ENCODE results near the gene KCNA5.

KCNA5 gene

DNA sequence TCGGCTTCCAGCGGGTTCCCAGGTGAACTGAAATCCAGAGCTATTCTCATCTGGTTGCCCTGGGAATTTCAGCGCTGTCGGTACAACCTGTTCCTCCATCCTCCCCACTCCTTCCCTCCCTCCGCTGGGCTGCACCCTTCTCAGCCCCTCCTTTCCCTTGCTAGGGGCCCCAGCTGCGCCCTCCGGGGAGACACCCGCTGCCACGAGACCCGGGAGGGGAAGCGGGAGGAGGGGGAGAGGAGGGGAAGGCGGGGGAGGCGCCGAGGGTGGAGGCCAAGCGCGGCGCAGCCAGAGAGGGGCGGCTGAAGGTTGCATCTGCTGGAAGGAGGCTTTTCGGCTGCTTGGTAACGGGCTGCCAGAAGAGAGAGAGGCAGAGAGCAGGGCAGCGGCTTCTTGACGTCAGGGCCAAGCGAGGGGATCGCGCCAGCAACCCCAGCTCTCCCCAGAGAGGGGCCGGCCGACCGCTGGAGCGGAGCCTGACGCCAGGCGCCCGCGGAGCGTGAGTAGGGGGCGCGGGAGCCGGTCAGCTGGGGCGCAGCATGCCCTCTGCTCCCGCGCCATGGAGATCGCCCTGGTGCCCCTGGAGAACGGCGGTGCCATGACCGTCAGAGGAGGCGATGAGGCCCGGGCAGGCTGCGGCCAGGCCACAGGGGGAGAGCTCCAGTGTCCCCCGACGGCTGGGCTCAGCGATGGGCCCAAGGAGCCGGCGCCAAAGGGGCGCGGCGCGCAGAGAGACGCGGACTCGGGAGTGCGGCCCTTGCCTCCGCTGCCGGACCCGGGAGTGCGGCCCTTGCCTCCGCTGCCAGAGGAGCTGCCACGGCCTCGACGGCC lies at the start of gene KCNA5:
Gene KCNA5 (plus strand): TSS at position 291 of the 831 bp plus-strand sequence. CDS start 269 bp downstream, at position 560.
- peak; percentile 17 for DNase-seq

DNA sequence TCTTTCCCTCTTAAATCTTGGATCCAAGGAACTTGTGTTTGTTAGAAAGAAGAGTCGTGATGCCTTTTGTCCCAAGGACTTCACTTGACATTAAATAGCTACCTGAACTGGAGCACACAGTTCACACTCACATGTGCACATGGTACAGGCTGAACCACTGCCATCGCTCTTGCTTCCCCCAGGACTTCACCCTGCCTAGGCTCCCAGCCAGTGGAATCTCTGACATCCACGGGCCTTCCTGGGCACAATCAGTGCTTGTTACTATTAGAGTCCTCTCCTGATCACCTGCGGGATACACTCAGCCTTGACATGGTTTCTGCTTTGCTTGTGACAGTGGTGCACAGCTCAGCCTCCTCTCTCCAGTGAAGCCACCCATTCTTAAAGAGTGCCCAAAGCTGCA lies 49.1 kb upstream of the KCNA5 start:
- no peak for DNase-seq

DNA sequence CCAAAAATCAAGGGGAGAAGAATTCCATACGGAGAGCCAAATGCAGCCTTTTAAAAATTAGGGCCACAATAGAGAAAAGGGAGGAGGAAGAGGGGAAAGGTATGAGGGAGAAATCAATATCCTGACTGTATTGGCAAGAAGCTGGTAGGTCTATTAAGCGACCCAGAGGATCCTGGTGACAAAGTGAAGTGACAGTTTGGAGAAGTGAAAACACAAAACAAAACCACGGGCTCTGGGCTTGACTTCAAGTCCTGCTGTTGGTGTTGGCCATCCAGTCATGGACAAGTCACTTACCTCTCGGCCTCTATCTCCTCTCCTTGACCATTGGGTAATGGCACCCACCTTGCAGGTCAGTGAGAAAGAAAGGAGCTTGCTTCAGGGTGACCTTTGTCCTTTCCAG lies 47.0 kb upstream of the KCNA5 start:
- DNase-seq: no peak

DNA sequence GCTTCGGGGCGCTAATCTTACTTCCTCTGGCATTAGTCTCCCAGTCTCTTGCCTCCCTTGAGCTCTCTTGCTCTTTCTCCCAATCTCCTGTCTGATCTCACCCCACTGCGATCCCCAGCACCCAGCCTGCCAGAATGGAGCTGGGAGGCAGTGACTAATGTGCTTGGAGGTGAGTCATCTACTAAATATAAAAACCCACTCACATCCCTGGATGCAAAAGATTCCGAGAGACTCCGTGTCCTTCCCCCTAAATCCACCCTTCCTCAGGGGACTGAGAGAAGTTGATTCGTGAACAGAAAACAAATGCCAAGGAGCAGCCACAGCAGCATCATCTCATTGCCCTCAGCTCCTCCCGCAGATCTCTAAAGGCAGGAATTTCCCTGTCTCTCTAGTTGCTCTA lies 45.7 kb upstream of the KCNA5 start:
- no peak for DNase-seq

DNA sequence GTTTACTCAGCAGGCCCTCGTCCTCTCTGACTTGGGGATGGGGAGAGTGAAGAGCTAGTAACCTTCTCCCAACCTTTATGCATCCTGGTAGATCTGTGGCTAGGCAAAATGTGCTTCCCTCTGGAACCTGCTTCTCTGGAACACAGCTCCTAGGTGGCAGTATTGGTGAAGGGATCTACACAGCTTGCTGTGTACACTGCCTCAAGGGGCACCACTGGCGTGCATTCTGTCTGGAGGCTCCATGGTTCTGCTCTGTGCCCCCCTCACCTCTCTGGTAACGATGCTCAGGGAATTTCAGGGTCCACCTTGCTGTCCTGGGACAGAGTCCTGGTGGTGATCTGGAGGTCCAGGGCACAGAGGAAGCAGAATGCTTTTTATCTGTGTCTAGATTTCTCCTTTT lies 43.5 kb upstream of the KCNA5 start:
- no peak for DNase-seq

DNA sequence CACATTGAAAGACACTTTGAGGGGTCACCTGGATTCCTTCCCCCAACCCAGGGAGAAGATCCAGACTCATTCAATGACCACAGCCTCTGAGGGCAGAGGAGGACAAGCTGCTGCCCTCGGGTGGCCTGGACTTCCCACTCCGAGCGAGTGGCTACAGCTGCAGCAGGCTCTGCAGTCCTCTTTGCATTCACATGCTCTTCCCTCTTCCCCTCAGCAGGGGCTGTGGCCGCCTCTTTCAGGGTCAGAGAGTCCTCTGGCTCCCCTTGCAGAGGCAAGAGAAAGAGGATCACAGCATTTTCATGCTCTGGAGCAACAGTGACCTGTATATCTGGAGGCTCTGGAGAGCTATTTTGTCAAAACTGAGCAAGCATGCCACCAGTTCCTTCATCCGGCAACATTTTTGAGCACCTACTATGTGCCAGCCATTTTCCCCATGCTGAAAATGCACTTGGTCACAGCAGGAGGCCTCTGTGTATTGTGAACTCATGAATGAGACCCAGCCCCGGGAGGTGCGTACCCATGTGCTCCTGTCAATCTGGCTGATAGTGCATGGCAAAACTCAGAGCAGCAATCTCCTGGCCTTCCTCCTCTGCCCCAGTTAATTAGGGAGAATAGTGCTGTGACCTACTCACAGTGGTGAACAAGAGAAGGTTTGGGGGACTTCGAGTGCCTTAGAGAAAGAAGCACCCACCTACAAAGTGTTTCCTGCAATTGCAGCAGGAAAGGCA lies 42.9 kb upstream of the KCNA5 start:
- no peak for DNase-seq

DNA sequence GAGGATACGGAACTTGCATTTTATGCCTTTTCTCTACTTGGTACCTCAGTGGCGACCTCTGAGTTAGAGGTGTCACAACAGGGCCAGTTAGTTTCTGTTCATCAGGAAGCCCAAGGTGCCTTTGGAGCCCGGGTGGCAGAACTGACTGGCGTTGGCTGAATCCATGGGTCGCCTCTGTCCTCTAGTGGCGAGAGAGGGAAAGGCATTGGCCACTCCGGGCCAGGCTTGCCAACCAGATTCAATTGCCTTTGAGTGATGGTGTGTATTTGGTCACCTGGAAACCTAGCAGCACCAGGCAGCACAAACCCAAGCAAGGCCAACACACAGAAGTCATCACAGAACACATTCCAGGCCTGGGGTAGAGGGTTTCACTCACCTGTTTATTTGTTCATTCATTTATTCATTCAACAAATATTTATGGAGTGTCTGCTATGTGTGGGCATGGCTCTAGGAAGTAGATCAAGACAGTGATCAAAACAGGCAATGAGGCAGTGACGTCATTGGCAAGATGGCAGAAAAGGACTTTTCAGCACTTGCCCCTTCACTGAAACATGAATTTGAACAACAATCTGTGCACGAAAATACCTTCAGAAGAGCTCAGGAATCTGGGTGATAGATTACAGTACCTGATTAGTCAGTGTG lies 40.5 kb upstream of the KCNA5 start:
- DNase-seq: peak; percentile 27

DNA sequence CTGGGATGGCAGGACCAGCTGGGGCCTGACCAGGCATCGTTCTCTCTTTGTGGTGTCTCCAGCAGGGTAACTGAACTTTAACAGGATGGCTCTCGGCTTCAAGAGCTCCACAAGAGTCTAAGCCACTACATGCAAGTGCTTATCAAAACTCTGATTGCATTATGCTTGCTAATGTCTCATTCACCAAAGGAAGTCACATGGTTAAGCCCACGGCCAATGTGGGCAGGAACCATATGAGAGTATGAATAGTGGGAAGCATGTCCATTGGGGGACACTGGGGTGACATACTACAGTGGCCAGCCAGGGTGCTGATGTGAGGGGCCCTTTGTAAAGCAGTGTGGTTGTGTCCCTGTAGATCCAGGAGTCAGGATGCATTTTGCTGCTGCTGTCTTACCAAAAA lies 35.0 kb upstream of the KCNA5 start:
- DNase-seq: no peak

DNA sequence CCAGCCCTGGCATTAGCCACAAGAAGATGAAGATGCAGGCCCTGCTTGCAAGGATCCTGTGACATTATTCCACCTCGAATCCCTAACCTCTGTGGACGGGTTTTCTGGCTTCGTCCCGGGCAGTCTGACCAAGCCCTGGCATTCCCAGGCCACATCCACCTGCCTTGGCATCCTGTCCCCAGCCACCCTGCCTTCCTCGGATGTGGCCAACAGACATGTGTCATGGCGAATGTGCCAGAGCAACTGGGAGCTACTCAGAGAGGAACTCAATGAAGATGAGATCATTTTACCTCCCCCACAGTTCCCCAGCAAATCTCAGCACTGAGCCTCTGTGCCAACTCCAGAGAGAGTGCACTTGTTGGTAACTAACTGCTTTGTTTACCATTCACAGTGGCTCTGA lies 33.5 kb upstream of the KCNA5 start:
- DNase-seq: no peak

DNA sequence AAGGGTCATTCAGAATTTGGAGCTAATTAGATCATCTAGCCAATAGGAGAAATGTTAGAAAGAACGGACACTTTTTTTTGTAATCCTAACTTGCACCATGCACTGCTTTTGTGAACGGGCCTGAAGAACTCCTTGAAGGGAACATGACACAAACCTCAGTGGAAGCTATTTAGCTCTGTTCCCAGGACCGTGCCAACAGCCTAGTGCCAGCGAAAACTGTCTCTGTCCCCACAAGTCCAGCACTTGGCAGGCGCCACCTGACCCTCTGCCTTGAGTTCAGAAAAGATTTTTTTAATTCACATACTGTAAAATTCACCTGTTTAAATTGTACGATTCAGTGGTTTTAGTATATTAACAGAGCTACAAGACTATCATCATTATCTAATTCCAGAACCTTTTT lies 31.3 kb upstream of the KCNA5 start:
- no peak for DNase-seq

DNA sequence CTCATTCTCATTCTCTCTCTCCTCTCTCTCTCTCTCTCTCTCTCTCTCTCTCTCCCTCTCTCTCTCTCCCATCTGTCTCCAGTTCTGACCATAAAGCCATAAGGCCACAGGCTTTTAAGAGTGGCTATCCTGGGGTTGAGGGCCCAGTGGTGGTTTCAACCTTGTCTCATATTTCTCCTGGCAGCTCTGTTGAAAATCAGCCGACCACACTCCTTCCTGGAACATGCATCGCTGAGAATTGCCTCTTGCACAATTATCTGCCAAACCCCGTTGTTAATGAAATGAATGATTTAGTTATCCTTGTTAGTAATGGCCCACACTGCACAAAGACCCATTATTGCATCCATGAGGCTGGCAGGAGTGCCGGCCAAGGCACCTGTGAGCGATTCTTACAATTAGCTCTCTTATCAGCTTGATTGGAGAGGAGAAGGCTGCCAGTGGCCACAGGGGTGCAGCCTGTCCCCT lies 30.4 kb upstream of the KCNA5 start:
- no peak for DNase-seq

DNA sequence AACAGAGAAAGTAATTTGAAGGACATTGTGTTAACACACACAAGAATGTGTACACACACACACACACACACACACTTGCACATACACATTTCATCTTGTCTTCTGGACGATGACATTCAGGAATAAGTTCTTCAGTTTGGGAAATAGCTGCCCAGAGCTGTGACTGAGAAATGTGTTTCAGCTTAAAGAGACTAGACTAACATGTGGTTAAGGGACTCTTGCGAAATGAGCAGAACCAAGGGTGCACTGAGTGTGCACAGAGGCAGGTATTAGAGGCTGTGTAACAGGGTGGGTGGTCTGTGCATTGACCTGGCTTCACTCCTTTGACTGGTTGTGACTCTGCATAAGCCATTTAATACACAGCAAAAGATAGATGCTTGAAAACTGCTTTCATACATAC lies 29.4 kb upstream of the KCNA5 start:
- no peak for DNase-seq

DNA sequence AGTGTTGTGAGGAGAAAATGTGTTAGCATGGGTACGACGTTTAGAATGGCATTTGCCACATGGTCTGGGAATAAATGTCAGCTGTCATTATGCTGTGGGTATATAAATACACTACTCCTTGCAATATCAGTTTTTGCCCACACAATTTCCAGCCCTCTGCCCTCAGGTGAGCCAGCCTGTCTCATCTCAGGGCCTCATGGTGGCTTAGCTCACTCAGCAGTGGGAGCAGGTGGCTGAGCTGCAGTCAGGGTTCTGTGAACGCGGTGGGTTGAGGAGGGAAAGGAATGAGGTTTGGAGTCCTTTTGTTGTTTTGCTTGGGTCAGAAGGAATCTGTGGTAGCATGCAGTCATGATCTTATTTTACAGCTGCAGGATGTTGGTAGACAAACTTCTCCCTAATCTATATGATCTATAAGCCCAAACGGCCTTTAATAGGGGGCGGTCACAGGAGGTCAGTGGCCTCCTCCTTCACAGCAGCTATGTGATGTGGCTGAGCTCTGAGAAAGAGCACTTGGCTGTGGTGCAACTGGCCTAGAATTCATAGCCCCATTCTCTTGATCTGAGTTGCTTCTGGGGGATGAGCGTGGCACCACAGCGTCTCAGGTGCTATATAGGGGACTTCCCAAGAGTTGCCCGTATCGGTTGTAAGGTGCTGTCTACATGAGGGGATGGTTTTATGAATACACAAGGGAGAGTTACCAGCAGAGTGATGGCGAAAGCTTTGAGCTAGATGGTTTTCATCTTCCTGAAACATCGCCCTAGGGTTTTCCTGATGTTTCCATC lies 27.8 kb upstream of the KCNA5 start:
- DNase-seq: no peak

DNA sequence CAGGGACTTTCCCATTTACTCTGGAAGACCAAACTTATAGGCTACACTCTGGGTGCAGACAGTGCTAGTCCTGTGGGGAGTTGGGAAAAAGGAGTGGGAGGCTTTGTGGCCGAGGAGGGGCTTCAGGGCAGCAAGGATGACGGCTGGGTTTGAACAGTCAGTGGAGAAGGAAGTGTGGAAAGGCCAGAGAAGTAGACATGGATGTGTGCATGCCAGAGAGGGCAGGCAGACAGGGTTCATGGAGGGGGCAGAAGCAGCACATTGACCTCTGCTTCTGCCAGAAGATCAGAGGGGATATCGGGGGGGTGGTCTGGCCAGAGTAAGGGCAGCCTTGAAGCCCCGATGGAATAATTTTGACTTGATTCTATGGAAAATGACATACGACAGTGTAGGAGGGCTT lies 27.2 kb upstream of the KCNA5 start:
- no peak for DNase-seq

DNA sequence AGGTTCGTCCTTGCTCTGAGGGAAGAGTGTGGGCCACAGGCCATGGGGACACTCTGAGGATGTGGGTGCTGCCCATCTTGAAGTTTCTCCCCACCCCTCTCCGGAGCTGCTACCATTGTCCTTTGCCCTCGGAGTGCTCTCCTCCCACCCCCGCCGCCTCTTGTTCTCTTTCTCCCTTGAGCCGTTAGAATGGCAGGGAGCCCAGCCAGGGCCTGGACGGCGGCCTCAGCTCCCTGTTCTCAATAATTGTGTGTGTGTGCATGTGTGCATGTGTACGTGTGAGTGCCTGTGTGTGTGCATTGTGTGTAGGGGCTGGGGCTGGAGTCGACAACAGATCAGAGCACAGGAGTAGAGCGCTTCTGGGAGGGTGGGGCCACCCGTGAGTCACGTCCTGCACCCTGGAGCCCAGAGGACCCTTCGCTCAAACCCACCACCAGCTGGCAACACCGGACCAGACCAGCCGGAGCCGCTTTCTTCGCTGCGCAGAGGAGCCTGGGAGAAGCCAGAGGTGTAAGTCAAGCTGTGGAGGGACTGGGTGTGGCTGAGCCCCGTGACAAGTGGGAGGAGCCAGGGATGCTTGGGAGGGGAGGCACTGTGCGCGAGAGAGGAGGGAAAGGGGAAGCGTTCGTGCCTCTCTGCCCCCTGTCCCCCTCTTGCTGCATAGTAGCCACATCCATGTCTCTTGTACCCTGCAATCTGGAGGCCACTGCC lies 25.9 kb upstream of the KCNA5 start:
- no peak for DNase-seq

DNA sequence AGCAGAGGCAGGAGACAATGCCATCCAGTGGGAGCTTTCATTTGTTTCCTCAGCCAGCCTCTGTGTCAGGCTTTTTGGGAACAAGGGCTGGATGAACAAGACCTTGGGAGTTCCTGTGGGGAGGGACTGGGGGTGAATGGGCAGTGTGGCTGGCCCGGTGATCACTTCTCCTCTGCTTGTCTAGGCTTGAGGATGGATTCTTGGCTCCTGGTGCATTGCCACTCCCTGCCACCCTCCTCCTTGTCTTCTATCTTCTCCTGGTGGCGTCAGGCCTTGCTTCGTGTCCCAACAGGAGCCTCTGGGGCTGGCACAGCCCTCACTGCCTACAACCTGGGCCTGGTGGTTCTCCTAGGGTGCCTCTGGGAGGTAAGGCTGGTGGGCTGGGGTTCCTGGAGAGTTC lies 25.0 kb upstream of the KCNA5 start:
- DNase-seq: no peak

DNA sequence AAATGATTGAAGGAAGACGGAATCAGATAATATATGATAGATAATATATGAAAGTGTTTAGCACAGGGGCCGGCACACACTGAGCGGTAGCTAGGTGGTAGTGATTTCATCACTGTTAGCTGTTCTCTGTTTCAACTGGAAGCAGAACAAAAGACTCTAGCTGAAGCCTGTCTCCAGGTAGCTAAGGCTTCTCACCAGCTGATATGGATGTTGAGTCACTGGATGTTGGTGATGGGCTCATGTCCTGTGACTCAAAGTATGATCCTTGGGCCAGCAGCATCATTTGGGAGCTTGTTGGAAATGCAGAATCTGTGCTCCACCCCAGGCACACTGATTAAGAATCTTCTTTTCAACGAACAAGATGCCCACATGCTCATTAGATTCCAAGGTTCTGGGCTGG lies 21.7 kb upstream of the KCNA5 start:
- no peak for DNase-seq

DNA sequence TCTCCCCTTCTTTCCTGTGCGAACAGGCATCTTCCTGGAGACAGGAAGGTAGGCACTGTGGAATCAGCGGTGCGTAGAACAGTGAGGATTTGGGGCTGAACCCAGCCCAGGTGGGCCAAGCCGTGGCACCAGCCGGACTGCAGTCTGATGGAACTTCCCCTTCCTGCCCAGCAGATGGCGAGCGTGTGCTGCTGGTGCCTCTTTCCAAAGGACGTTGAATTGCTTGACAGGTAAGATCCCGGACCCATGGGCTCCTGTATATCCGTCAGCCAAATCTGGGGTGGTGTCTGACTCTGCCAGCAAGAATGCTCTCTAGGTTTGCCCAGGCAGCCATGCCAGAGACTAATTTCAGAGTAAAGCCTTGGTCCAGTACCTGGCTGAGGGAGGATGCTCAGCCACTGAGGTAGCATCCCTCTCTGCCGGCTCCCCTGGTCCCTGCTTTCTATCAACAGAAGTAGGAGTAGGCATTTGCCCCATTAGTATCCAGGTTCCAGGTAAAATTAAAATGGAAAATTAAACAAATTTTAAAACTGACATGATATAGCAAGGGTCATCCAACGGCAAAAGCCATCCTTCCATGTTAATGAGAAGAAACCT lies 21.1 kb upstream of the KCNA5 start:
- DNase-seq: peak; percentile 23

DNA sequence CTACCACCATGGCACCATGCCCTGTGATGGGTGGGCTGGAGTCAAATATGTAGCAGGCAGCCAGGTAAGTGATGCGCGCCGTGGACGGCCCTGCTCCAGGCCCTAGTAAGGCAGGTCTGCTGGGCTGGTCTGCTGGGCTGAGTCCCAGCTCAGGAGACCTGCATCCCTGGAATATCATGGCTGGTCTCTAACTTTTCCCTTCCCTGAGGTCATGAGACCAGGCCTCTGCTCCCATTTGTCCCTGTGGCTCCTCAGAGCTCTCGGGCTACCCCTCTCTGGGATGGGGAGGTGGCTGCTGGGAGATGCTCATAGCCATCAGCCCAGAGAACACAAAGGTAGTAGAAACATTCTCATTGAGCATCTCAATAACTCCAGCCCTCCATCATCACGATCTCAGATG lies 19.8 kb upstream of the KCNA5 start:
- DNase-seq: no peak

DNA sequence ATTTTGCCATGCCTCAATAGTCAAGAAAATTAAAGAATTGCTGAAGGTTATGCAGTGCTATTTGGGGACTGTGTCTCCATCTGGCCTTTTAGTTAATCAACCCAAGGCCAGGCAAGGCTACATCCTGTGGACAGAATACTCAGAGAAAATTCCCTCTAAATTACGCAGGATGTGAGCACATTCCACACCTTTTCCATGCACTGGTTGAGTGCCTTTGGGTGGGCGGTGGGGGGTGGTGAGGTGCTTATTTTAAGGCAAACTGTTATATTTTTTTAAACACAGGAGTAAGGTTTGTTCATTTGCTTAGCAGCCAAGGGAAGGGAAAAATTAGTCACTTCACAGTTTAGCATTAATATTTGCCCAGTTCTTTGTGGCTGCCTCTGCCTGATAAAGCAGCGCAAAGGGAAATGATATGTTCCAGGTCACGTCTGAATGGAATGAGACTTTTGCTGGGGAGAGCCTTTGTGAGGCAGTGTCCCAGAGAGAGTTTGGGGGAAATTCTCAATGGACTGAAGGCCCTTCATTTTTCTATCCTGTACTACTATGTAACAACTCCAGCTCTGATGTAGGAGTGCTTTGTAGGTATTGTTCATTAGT lies 17.2 kb upstream of the KCNA5 start:
- DNase-seq: no peak

DNA sequence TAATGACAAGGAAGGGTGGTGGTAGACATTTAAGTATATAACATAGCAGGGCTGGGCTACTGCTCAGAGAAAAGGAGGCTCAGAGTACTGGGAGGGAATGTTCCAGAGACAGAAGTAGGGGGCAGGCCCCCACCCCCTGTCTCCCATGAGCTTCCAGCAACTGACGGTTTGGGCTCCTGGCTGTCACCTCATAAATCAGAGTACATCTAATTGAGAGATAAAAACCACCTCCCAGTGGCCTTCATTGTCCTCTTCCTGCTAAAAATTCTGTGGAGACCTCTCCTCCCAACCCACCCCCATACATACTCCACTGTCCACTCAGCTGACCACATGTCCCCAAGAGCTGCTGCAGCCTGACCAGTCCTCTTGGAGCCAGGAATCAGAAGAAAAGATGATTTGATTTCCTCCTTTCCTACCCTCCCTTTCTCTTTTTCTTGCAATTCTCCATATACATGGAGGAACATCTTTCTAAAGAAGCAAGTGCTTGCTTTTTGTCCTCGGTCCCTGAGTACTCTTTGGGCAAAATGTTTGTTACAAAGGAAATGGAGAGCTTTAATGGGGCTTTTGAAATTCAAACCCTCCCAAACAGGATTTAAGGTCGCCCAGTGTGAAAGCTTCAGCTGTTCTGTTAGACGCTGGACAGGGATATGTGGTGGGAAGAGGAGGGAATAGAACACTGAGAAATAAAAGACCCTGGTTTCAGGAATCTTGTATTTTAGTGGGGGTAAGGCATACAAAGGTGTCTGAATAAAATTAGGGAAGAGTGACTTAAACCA lies 16.4 kb upstream of the KCNA5 start:
- no peak for DNase-seq

Data from NCI-H1417 treated with DMSO at 0.1 percent for 48 hours (cell line).